Aorta (tissue), 4 donors: Measurements from ENCODE around the gene WFDC9. TPM values are rescaled to one million over a fixed set of nuclear protein-coding genes. Genes with fewer than 3 reads are reported as not detected.

ENCODE experiments used
- polyA plus RNA-seq, 2 donors: library from polyadenylated mRNA; stranded (reverse); fragments of 200-250 nt; gene quantifications; one replicate each; pipeline ENCODE4 v1.2.3, GENCODE V29; 2013
- total RNA-seq, 2 donors: library from RNA; stranded (reverse); fragmentation: NEBNext Ultra II Directional; extraction: Animal tissue kit (Norgen Biotek cat#: 25700); gene quantifications; one replicate each; pipeline ENCODE4 v1.2.1, GENCODE V29; 2021
- donor health status: healthy with polysubstance abuse.
- donor health status: Bipolar disorder and iron deficiency.
- donor health status: DM: no; HTN: no; CAD: no.
- donor health status: DM: yes; HTN: yes; CAD: no.

WFDC9 gene
- total and polyA plus RNA-seq, 4 donors = not detected

Other genes with a start within 250 kb of the WFDC9 start
- 100 to 1,000 TPM; 104 to 123 TPM for gene DBNDD2, start 223.0 kb downstream of the WFDC9 start, total RNA-seq
- 100 to 1,000 TPM; 140 to 231 TPM for gene DBNDD2, start 223.0 kb downstream of the WFDC9 start, polyA plus RNA-seq
- gene PIGT, start 215.1 kb downstream of the WFDC9 start, total RNA-seq = 100 to 1,000 TPM; 113 TPM
- gene PIGT, start 215.1 kb downstream of the WFDC9 start, polyA plus RNA-seq = 100 to 1,000 TPM in 1 of 2 donors, 10 to 100 TPM in 1; 69.0 to 151 TPM
- gene WFDC2, start 161.5 kb downstream of the WFDC9 start, total RNA-seq = 1 to 10 TPM; 1.5 to 2.3 TPM
- 1 to 10 TPM in 1 of 2 donors, under 1 TPM in 1; 0.56 to 1.0 TPM for gene WFDC2, start 161.5 kb downstream of the WFDC9 start, polyA plus RNA-seq
- gene SPINT3, start 115.7 kb downstream of the WFDC9 start, total RNA-seq = not detected
- gene SPINT3, start 115.7 kb downstream of the WFDC9 start, polyA plus RNA-seq = not detected
- not detected for gene WFDC6, start 91.8 kb downstream of the WFDC9 start, total RNA-seq
- not detected for gene WFDC6, start 91.8 kb downstream of the WFDC9 start, polyA plus RNA-seq
- gene EPPIN, start 83.9 kb downstream of the WFDC9 start, total RNA-seq = not detected
- not detected for gene EPPIN, start 83.9 kb downstream of the WFDC9 start, polyA plus RNA-seq
- gene WFDC8, start 52.0 kb downstream of the WFDC9 start, total RNA-seq = not detected
- gene WFDC8, start 52.0 kb downstream of the WFDC9 start, polyA plus RNA-seq = not detected
- not detected for gene WFDC10A, start 1.5 kb downstream of the WFDC9 start, total RNA-seq
- not detected for gene WFDC10A, start 1.5 kb downstream of the WFDC9 start, polyA plus RNA-seq
- gene WFDC11, start 39.0 kb upstream of the WFDC9 start, total RNA-seq = not detected
- not detected for gene WFDC11, start 39.0 kb upstream of the WFDC9 start, polyA plus RNA-seq
- gene WFDC13, start 70.8 kb upstream of the WFDC9 start, total RNA-seq = not detected
- gene WFDC13, start 70.8 kb upstream of the WFDC9 start, polyA plus RNA-seq = not detected
- gene WFDC10B, start 73.7 kb upstream of the WFDC9 start, total RNA-seq = not detected
- 1 to 10 TPM in 1 of 2 donors, not detected in 1; 1.7 TPM for gene WFDC10B, start 73.7 kb upstream of the WFDC9 start, polyA plus RNA-seq
- not detected for gene SPINT4, start 91.1 kb upstream of the WFDC9 start, total RNA-seq
- gene SPINT4, start 91.1 kb upstream of the WFDC9 start, polyA plus RNA-seq = not detected
- 1 to 10 TPM; 1.6 to 3.6 TPM for gene WFDC3, start 160.6 kb upstream of the WFDC9 start, total RNA-seq
- gene WFDC3, start 160.6 kb upstream of the WFDC9 start, polyA plus RNA-seq = 1 to 10 TPM in 1 of 2 donors, not detected in 1; 1.9 TPM
- 10 to 100 TPM; 25.8 to 27.8 TPM for gene DNTTIP1, start 160.7 kb upstream of the WFDC9 start, total RNA-seq
- 10 to 100 TPM; 29.3 to 30.7 TPM for gene DNTTIP1, start 160.7 kb upstream of the WFDC9 start, polyA plus RNA-seq
- gene UBE2C, start 181.4 kb upstream of the WFDC9 start, total RNA-seq = 1 to 10 TPM; 1.0 to 1.9 TPM
- gene UBE2C, start 181.4 kb upstream of the WFDC9 start, polyA plus RNA-seq = 1 to 10 TPM in 1 of 2 donors, not detected in 1; 5.0 TPM
- not detected for gene TNNC2, start 196.0 kb upstream of the WFDC9 start, total RNA-seq
- gene TNNC2, start 196.0 kb upstream of the WFDC9 start, polyA plus RNA-seq = 10 to 100 TPM in 1 of 2 donors, 1 to 10 TPM in 1; 1.9 to 26.3 TPM
- 10 to 100 TPM; 36.2 to 57.7 TPM for gene SNX21, start 202.5 kb upstream of the WFDC9 start, total RNA-seq
- gene SNX21, start 202.5 kb upstream of the WFDC9 start, polyA plus RNA-seq = 100 to 1,000 TPM in 1 of 2 donors, 10 to 100 TPM in 1; 14.9 to 117 TPM
- 10 to 100 TPM; 11.2 to 15.8 TPM for gene ACOT8, start 226.1 kb upstream of the WFDC9 start, total RNA-seq
- gene ACOT8, start 226.1 kb upstream of the WFDC9 start, polyA plus RNA-seq = 10 to 100 TPM; 24.3 to 32.5 TPM
- 1 to 10 TPM; 2.5 to 4.5 TPM for gene ZSWIM3, start 226.3 kb upstream of the WFDC9 start, total RNA-seq
- gene ZSWIM3, start 226.3 kb upstream of the WFDC9 start, polyA plus RNA-seq = 1 to 10 TPM; 1.5 to 1.7 TPM
- 1 to 10 TPM; 5.3 to 8.2 TPM for gene ZSWIM1, start 249.9 kb upstream of the WFDC9 start, total RNA-seq
- gene ZSWIM1, start 249.9 kb upstream of the WFDC9 start, polyA plus RNA-seq = 1 to 10 TPM; 2.9 to 3.4 TPM